H1 (cell line): ENCODE measurements around the gene KDR. TPM values are rescaled to one million over a fixed set of nuclear protein-coding genes. Genes with fewer than 3 reads are reported as not detected.

Source experiments
- CTCF ChIA-PET: fragments of 300-600 bp; sonication (Branson Sonifier 250); formaldehyde crosslinking; loops from one replicate; lab custom pipeline; 2021; ENCODE audit not compliant: partially characterized antibody; lab: Charles Lee
- POLR2A ChIA-PET: fragments of 300-600 bp; sonication (Branson Sonifier 250); formaldehyde crosslinking; loops from one replicate; lab custom pipeline; 2021; ENCODE audit warnings: inconsistent platforms; ENCODE audit not compliant: partially characterized antibody; lab: Charles Lee
- DNase-seq, 2 experiments: peaks; one replicate each; pipeline versions ENCODE4 v3.0.0 to v3.0.0-alpha.2; 2010 to 2022; ENCODE audit warnings: low spot score in 2 of 2, low read depth in 1 of 2, mixed read lengths in 1 of 2
- FAIRE-seq: peaks from 2 replicates; lab custom pipeline; 2011; peaks lifted over from hg19 to GRCh38; lab: Jason Lieb, UNC
- H2AFZ ChIP-seq: 2 replicates; pipeline ENCODE4 v1.8.1; 2012; ENCODE audit warnings: low read length, inconsistent platforms
- H2AK5ac ChIP-seq: 2 replicates; pipeline ENCODE4 v1.6.1; 2013; ENCODE audit warnings: low read depth, low read length
- H2BK120ac ChIP-seq: replicated peaks from 2 replicates; pipeline ENCODE3; 2013; ENCODE audit warnings: low read depth, low read length, inconsistent platforms
- H2BK12ac ChIP-seq: 2 replicates; pipeline ENCODE4 v1.6.1; 2013; ENCODE audit warnings: low read depth, low read length
- H2BK15ac ChIP-seq: 2 replicates; pipeline ENCODE4 v1.6.1; 2013; ENCODE audit warnings: low read length
- H2BK20ac ChIP-seq: 2 replicates; pipeline ENCODE4 v1.6.1; 2013; ENCODE audit warnings: low read length
- H2BK5ac ChIP-seq: 2 replicates; pipeline ENCODE4 v1.6.1; 2013; ENCODE audit warnings: low read depth, low read length
- H3K14ac ChIP-seq: 2 replicates; pipeline ENCODE4 v1.6.1; 2013; ENCODE audit warnings: inconsistent platforms; ENCODE audit not compliant: insufficient read length
- H3K18ac ChIP-seq: 2 replicates; pipeline ENCODE4 v1.6.1; 2013; ENCODE audit warnings: low read length; ENCODE audit errors: extremely low read depth
- H3K23ac ChIP-seq: 2 replicates; pipeline ENCODE4 v1.6.1; 2013; ENCODE audit warnings: inconsistent platforms; ENCODE audit not compliant: insufficient read length
- H3K23me2 ChIP-seq: 2 replicates; pipeline ENCODE4 v1.6.1; 2013; ENCODE audit warnings: low read depth, low read length
- H3K27ac ChIP-seq: 2 replicates; pipeline ENCODE4 v1.6.1; 2011; ENCODE audit warnings: low read depth, low read length, inconsistent platforms
- H3K27me3 ChIP-seq, 4 experiments: replicated peaks in 1 of 4; 1 replicate in 1 of 4; 2 replicates in 3 of 4; pipeline versions ENCODE4 v1.6.1 to v1.8.1; 2011 to 2013; ENCODE audit warnings: low read length in 3 of 4, mild to moderate bottlenecking in 3 of 4, inconsistent platforms in 2 of 4, mixed read lengths in 2 of 4, moderate library complexity in 1 of 4; ENCODE audit not compliant: control insufficient read depth in 3 of 4, insufficient read depth in 3 of 4; ENCODE audit errors: extremely low read depth in 1 of 4
- H3K36me3 ChIP-seq, 4 experiments: 2 replicates each; pipeline versions ENCODE4 v1.6.1 to v1.8.1; 2011 to 2013; ENCODE audit warnings: mild to moderate bottlenecking in 4 of 4, low read length in 3 of 4, moderate library complexity in 2 of 4, control low read depth in 1 of 4, inconsistent platforms in 1 of 4; ENCODE audit not compliant: insufficient read depth in 4 of 4, control insufficient read depth in 2 of 4
- H3K4ac ChIP-seq: replicated peaks from 2 replicates; pipeline ENCODE3; 2013; ENCODE audit warnings: low read length, low read depth, mixed read lengths, inconsistent platforms; ENCODE audit not compliant: insufficient read length
- H3K4me1 ChIP-seq, 4 experiments: replicated peaks in 1 of 4; 1 replicate in 1 of 4; 2 replicates in 3 of 4; pipeline versions ENCODE4 v1.6.1 to v1.8.1; 2011 to 2013; ENCODE audit warnings: low read length in 3 of 4, inconsistent platforms in 2 of 4, mixed read lengths in 1 of 4; ENCODE audit not compliant: insufficient read depth in 4 of 4, control insufficient read depth in 3 of 4
- H3K4me2 ChIP-seq, 2 experiments: 2 replicates each; pipeline versions ENCODE4 v1.6.1 to v1.8.1; 2011 to 2013; ENCODE audit warnings: low read depth in 2 of 2, low read length in 2 of 2, control low read depth in 1 of 2, inconsistent platforms in 1 of 2, mild to moderate bottlenecking in 1 of 2; ENCODE audit not compliant: insufficient read depth in 1 of 2
- H3K4me3 ChIP-seq, 4 experiments: fragments of 200-600, 300-600 bp in 1 of 4; sonication (generic), shearing (Covaris generic), sonication (Bioruptor Twin) in 1 of 4; 2 replicates each; pipeline versions ENCODE4 v1.5.1 to v1.8.1; 2011 to 2016; ENCODE audit warnings: low read length in 4 of 4, low read depth in 3 of 4, control low read depth in 2 of 4, inconsistent platforms in 2 of 4, mild to moderate bottlenecking in 2 of 4, mixed read lengths in 1 of 4, moderate library complexity in 1 of 4; ENCODE audit not compliant: insufficient read depth in 2 of 4; ENCODE audit errors: extremely low read depth in 1 of 4
- H3K56ac ChIP-seq: replicated peaks from 2 replicates; pipeline ENCODE3; 2013; ENCODE audit warnings: low read depth, mild to moderate bottlenecking, mixed read lengths, low read length, inconsistent platforms; ENCODE audit not compliant: insufficient read length
- H3K79me1 ChIP-seq: 2 replicates; pipeline ENCODE4 v1.6.1; 2013; ENCODE audit warnings: low read depth, low read length, control low read depth
- H3K79me2 ChIP-seq, 2 experiments: 2 replicates each; pipeline versions ENCODE4 v1.6.1 to v1.8.1; 2012 to 2013; ENCODE audit warnings: low read length in 2 of 2, mild to moderate bottlenecking in 2 of 2, inconsistent platforms in 1 of 2; ENCODE audit not compliant: insufficient read depth in 2 of 2, control insufficient read depth in 1 of 2
- H3K9ac ChIP-seq, 4 experiments: replicated peaks in 1 of 4; 1 replicate in 1 of 4; 2 replicates in 3 of 4; pipeline versions ENCODE4 v1.6.1 to v1.8.1; 2011 to 2013; ENCODE audit warnings: low read depth in 3 of 4, low read length in 3 of 4, control low read depth in 2 of 4, mild to moderate bottlenecking in 2 of 4, moderate library complexity in 2 of 4, inconsistent platforms in 1 of 4; ENCODE audit errors: extremely low read depth in 1 of 4
- H3K9me3 ChIP-seq, 2 experiments: 2 replicates each; pipeline versions ENCODE4 v1.6.1 to v1.8.1; 2012 to 2013; ENCODE audit warnings: mild to moderate bottlenecking in 2 of 2, moderate library complexity in 2 of 2, control low read depth in 1 of 2, inconsistent platforms in 1 of 2, low read depth in 1 of 2, low read length in 1 of 2, mixed read lengths in 1 of 2; ENCODE audit not compliant: insufficient read depth in 2 of 2
- H4K20me1 ChIP-seq, 2 experiments: replicated peaks in 1 of 2; 2 replicates each; pipeline versions ENCODE3 to v1.8.1; 2011 to 2013; ENCODE audit warnings: inconsistent platforms in 2 of 2, low read length in 2 of 2, mild to moderate bottlenecking in 1 of 2; ENCODE audit not compliant: insufficient read depth in 2 of 2, control insufficient read depth in 1 of 2
- H4K5ac ChIP-seq: 2 replicates; pipeline ENCODE4 v1.6.1; 2013; ENCODE audit warnings: low read length, low read depth, mixed read lengths, inconsistent platforms; ENCODE audit not compliant: insufficient read length
- H4K8ac ChIP-seq: 2 replicates; pipeline ENCODE4 v1.8.0; 2013; ENCODE audit warnings: mild to moderate bottlenecking, moderate library complexity, low read length, inconsistent platforms; ENCODE audit not compliant: insufficient read depth; ENCODE audit errors: extremely low read depth
- H4K91ac ChIP-seq: replicated peaks from 2 replicates; pipeline ENCODE3; 2013; ENCODE audit warnings: low read length, mixed read lengths, inconsistent platforms; ENCODE audit not compliant: insufficient read length
- BCL11A ChIP-seq, 2 experiments: IDR thresholded peaks; one replicate each; pipeline ENCODE4 v1.6.1; 2011; ENCODE audit warnings: low read depth in 2 of 2, low read length in 2 of 2, mild to moderate bottlenecking in 2 of 2
- BRCA1 ChIP-seq: IDR thresholded peaks from 2 replicates; pipeline ENCODE4 v1.6.1; 2012; ENCODE audit warnings: low read depth, low read length, improper control_type of control experiment
- CBX8 ChIP-seq: fragments of 300-800, 300-1000 bp; sonication (generic); IDR thresholded peaks from 2 replicates; pipeline ENCODE4 v1.7.1; 2016; ENCODE audit warnings: low read depth, low read length, borderline replicate concordance
- CEBPB ChIP-seq: IDR thresholded peaks from 2 replicates; pipeline ENCODE4 v1.6.1; 2012; ENCODE audit warnings: low read depth, low read length
- KDM1A ChIP-seq: fragments of 200-600, 300-600 bp; sonication (generic); IDR thresholded peaks from 2 replicates; pipeline ENCODE4 v1.7.1; 2016; ENCODE audit warnings: mild to moderate bottlenecking, low read length, borderline replicate concordance
- RAD21 ChIP-seq, 2 experiments: IDR thresholded peaks in 1 of 2; conservative IDR thresholded peaks in 1 of 2; 2 replicates each; pipeline ENCODE4 v1.6.1; 2011; ENCODE audit warnings: low read depth in 2 of 2, low read length in 2 of 2, improper control_type of control experiment in 1 of 2, inconsistent platforms in 1 of 2, mild to moderate bottlenecking in 1 of 2, moderate library complexity in 1 of 2
- RBBP5 ChIP-seq: IDR thresholded peaks from 2 replicates; pipeline ENCODE4 v1.7.1; 2012; ENCODE audit warnings: low read depth, mild to moderate bottlenecking, inconsistent platforms, low read length, moderate library complexity, borderline replicate concordance
- RNF2 ChIP-seq: fragments of 200-900, 300-1000 bp; sonication (generic); IDR thresholded peaks from 2 replicates; pipeline ENCODE4 v1.7.1; 2016; ENCODE audit warnings: borderline replicate concordance, low read depth, mild to moderate bottlenecking, antibody characterized with exemption, low read length; ENCODE audit not compliant: poor library complexity, severe bottlenecking; ENCODE audit errors: missing control alignments
- RXRA ChIP-seq: IDR thresholded peaks from 2 replicates; pipeline ENCODE4 v1.6.1; 2011; ENCODE audit warnings: low read depth, mild to moderate bottlenecking, low read length, moderate library complexity; ENCODE audit not compliant: insufficient read depth
- SIN3A ChIP-seq, 2 experiments: IDR thresholded peaks in 1 of 2; conservative IDR thresholded peaks in 1 of 2; 2 replicates each; pipeline ENCODE4 v1.6.1; 2011 to 2012; ENCODE audit warnings: low read length in 2 of 2, improper control_type of control experiment in 1 of 2, low read depth in 1 of 2, mild to moderate bottlenecking in 1 of 2
- SP1 ChIP-seq: IDR thresholded peaks from 2 replicates; pipeline ENCODE4 v1.6.1; 2011; ENCODE audit warnings: low read depth, low read length
- TCF12 ChIP-seq: IDR thresholded peaks from 2 replicates; pipeline ENCODE4 v1.6.1; 2011; ENCODE audit warnings: low read depth, mild to moderate bottlenecking, low read length
- ZNF274 ChIP-seq: IDR thresholded peaks from 2 replicates; pipeline ENCODE4 v1.7.0; 2012; ENCODE audit warnings: low read length, borderline replicate concordance; ENCODE audit errors: extremely low read depth
- WGBS, 2 experiments: shearing (Covaris generic) in 1 of 2; methylation state at CpG; one replicate each; pipeline versions ENCODE4 v1.1.6 to v1.1.7; 2013 to 2015; ENCODE audit warnings: low lambda C conversion rate in 2 of 2, mixed read lengths in 2 of 2, inconsistent platforms in 1 of 2, low coverage in 1 of 2, missing lambda C conversion rate in 1 of 2; ENCODE audit not compliant: insufficient replicate concordance in 2 of 2, insufficient coverage in 1 of 2, insufficient read length in 1 of 2; ENCODE audit errors: extremely low coverage in 1 of 2, missing lambda C conversion rate in 1 of 2; 5-methylcytosine and 5-hydroxymethylcytosine counted together
- polyA plus RNA-seq, 7 experiments: library from polyadenylated mRNA; depleted of rRNA in 3 of 7; stranded (reverse) in 5 of 7; unstranded in 2 of 7; fragments of >200 nt in 5 of 7; fragments of 200-250 nt in 2 of 7; gene quantifications; 1 replicate in 5 of 7; 2 replicates in 1 of 7; 4 replicates in 1 of 7; pipeline versions ENCODE4 v1.2.1 to v1.2.3, GENCODE V29; 2011 to 2013; ENCODE audit warnings: missing spikeins in 2 of 7, mixed read lengths in 2 of 7
- total RNA-seq: library from RNA; stranded (reverse); fragmentation: NEBNext Ultra II Directional; extraction: Animal tissue kit (Norgen Biotek cat#: 25700); gene quantifications from 2 replicates; pipeline ENCODE4 v1.2.1, GENCODE V29; 2021

KDR gene
- total and polyA plus RNA-seq, 2 of the 8 experiments (the other 6 are each of a cell fraction or from before 2014, with no cell fraction given) = 69.3 to 106 TPM

DNA sequence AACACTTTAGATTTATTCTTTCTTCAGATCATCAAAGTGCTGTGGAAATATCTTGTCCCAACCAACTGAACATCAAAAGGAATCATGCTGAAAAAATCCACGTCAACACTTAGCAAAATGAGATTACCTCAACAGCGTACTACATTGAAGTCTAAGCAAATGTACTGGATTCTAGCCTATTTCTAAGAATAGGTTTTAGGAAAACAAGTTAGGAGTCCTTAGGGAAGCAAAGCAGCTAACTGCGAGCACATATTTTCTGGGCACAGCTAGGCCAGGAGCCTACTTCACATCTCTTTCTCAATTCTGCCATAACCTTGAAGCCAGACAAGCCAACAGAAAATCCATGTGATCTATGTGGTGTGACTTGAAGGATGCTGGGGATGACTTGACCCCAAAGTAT lies 22.2 kb downstream of the KDR start:
- Histone ChIP-seq H3K56ac (no peak overlapping the region), H2AFZ (no peak overlapping the region), H3K4me3 (no peak overlapping the region), H3K4me1 (no peaks in the 10 kb centered on the region), H2BK120ac (no peak overlapping the region), H3K23me2 (no peaks in the 10 kb centered on the region), H4K5ac (no peak overlapping the region), H3K14ac (no peak overlapping the region), H3K79me1 (no peaks in the 10 kb centered on the region; the same call in 1 of the 2 replicates), H3K27me3 (no peaks in the 10 kb centered on the region), H3K23ac (no peak overlapping the region), H3K9me3 (no peaks in the 10 kb centered on the region), H3K9ac (no peak overlapping the region), H4K91ac (no peak overlapping the region), H3K79me2 (no peaks in the 10 kb centered on the region), H3K4me2 (no peak overlapping the region), H4K20me1 (peaks cover 2 to 3% of the 10 kb centered on the region in 2 experiments), H2BK12ac (no peak overlapping the region), H2BK20ac (no peak overlapping the region), H2BK5ac (no peak overlapping the region), H4K8ac (no peak overlapping the region), H3K18ac (no peak overlapping the region), H2AK5ac (no peak overlapping the region), H3K4ac (no peak overlapping the region), H2BK15ac (no peak overlapping the region), H3K27ac (no peak overlapping the region), H3K36me3 (peaks cover 52 to 96% (median 80%) of the 10 kb centered on the region in 4 experiments)
- WGBS, 2 experiments = 95% methylated on average over 3 of the region's 3 CpGs; no CpG with 5 or more reads in 1 of the 2 experiments
- CTCF ChIA-PET = interaction anchor here (2.5 to 2.8 kb wide), 2 partner anchors 13 to 218 kb away, joined by 8 to 10 read pairs; no protein-coding TSS in a partner anchor
- peak in 1 of 2 experiments; percentile 11 for DNase-seq
- POLR2A ChIA-PET = interaction anchor here (2.2 kb wide), 1 partner anchor 18 kb away, joined by 7 read pairs; no protein-coding TSS in a partner anchor
- FAIRE-seq = no peak
- TF ChIP-seq RXRA (no peak), SP1 (no peak), SIN3A (conservative IDR thresholded peaks at IDR 0.05 in 1 of 2, IDR thresholded peaks at IDR 0.05 in 1 of 2; ENCODE audit: low read depth in 1 of 2, low read length in 2 of 2) (no peak), CEBPB (no peak), TCF12 (no peak), BRCA1 (no peak), BCL11A (IDR thresholded peaks at IDR 0.05; ENCODE audit: low read depth in 2 of 2, low read length in 2 of 2) (no peak), CBX8 (no peak), RNF2 (no peak), RAD21 (IDR thresholded peaks at IDR 0.05 in 1 of 2, conservative IDR thresholded peaks at IDR 0.05 in 1 of 2; ENCODE audit: low read depth in 2 of 2, low read length in 2 of 2) (no peak), KDM1A (no peak), ZNF274 (no peak), RBBP5 (no peak)
